Cortex of kidney (tissue), 1 donor: ENCODE measurements around the gene ZBED6.
"Not testable (repeated sequence)": the region's sequence is repeated elsewhere in the genome, so short reads cannot be mapped to it uniquely, and the experiment has no call there.

ENCODE experiments used
- DNase-seq: peaks from one replicate; lab custom pipeline; 2025; lab: John Stamatoyannopoulos, UW

The ZBED6 gene

DNA sequence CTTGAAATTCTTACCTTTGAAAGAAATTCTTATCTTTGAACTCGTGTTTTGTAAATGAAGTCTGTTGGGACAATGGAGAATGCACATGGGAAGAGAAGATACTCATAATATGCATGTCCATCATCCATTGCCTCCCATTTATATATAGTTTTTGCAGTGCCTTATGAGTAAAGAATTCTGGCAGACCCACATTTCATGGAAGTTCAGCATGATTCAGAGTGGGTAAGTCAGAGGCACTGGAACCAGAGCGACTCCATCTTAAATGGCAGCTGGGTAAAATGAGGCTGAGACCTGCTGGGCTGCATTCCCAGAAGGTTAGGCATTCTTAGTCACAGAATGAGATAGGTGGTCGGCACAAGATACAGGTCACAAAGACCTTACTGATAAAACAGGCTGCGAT lies 16.6 kb upstream of the ZBED6 start:
- no peak for DNase-seq

DNA sequence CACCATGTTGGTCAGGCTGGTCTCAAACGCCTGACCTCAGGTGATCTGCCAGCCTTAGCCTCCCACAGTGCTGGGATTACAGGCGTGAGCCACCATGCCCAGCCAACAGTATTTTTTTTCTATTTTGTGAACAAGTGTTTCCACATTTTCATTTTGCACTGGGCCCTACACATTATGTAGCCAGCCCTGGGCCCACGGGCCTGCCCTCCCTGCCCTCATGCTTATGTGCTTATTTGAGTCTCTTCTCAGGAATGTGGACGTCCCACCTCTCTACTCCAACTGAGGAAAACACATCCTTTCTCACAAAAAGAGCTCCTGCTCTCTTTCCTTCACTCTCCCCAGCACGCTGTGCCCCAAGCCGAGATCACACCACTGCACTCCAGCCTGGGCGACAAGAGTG lies 13.5 kb upstream of the ZBED6 start:
- DNase-seq = no peak

DNA sequence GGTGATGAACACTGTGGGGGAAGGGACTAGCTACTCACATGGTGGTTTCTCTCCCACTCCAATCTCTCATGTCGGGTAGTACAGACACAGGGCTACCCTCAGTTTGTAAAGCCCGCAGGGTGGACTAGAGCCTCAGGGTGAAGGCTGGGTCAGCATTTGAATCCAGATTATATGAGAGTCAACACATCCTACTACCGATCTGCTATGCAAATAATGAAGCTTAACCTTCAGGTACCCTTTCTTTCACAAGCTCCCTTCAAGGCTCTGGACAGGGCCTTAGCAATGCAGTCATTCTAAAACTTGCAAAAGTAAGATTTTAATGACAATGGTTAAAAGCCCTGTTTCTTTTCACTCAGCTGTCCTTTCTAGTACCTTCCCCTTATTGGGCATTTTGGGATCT lies 5.5 kb upstream of the ZBED6 start:
- DNase-seq = no peak

DNA sequence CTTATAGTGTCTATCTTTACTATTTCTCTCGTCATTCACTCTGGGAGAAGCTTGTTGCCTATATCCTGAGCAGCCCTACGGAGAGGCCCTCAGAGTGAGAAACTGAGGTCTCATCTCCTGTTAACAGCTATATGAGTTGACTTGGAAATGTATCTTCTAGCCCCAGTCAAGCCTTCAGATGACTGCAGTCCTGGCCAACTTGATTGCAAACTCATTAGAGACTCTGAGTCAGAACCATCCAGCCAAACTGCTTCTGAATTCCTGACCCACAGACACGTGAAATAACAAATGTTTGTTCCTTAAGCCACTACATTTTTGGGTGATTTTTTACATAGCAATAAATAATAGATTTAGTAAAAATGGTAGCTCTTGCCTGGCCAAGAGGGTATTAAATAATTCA lies 3.9 kb upstream of the ZBED6 start:
- no peak for DNase-seq

DNA sequence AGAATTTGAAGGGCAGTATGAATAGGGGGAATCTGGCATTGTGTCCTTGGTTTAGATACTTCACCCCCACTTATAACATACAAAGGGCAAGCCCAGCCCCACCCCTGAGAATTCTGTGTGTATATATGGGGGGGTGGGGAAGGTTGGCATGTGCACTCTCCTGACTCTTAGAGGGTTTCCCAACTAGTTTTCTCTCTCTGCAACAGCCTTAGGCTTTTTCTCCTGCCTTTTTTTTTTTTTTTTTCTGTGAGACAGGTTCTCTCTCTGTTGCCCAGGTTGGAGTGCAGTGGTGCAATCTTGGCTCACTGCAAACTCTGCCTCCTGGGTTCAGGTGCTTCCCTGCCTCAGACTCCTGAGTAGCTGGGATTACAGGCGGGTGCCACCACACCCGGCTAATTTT lies 2.9 kb upstream of the ZBED6 start:
- no peak for DNase-seq

DNA sequence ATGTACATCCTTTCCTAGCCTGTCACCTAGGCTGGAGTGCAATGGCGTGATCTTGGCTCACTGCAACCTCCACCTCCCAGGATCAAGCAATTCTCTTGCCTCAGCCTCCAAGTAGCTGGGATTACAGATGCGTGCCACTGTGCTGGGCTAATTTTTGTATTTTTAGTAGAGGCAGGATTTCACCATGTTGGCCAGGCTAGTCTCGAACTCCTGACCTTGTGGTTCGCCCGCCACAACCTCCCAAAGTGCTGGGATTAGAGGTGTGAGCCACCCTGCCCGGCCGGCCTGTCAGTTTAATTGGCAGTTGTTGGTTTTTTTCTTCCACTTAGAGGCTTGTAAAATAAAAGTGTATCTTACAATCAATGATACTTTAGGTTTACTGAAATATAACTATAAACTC lies 1.9 kb upstream of the ZBED6 start:
- DNase-seq = not testable (repeated sequence)

DNA sequence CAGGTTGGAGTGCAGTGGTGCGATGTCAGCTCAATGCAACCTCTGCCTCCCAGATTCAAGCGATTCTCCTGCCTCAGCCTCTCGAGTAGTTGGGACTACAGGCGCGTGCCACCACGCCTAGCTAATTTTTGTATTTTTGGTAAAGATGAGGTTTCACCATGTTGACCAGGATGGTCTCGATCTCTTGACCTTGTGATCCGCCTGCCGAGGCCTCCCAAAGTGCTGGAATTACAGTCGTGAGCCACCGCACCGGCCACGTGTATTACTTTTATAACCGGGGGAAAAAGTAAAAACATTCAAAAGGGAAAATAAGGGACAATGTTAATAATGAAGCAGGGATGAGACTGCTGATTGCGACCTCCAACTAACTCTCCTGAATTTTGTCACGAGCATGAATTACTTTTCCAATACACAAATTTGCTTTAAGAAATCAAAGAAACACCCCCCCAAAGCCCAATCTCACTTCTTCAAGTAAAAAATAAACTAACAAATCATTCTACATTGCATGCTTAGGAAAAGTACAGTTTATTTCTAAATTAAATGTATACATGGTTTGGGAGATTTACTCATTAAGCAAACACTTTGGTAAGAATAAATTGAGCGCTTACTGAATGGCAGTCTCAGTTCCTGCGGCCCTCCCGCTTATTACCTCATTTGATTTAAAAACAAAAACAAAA lies 521 bp upstream of the ZBED6 start:
- no peak for DNase-seq

DNA sequence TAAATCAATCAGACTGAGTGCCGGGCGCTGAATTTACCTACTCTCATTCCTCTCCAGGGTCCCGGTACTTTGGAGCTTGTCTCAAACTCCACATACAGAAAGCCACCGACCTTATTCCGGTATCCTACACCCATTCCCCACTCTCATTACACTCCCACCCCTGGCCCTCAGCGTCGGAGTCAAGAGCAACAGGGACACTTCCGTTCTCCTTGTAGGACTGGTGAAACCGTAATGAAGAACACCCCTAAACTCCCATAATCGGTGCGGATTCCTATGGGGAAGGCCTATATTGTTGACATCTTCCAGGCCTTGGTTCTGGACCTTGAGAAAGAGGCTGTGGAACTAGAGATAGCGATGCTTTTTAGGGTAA lies 798 bp downstream of the ZBED6 start:
- DNase-seq = no peak

DNA sequence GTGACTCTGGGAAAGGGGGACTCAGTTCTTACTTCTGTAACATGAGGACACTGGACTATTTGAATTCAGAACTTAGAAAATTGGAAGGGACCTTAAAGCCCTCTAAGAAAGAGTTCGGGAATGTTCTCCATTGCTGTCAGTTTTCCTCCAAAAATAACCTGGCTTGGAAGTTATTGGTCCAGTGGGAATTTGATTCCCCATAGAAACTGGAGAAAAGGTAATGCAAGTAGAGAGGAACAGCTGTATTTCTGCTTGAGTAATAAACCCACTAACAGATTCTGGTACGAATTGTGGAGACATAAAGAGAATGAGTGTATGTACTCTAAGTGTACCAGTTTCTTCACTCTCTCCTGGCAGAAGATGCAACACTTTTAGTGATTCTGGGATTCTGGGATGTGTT lies 1.8 kb downstream of the ZBED6 start:
- DNase-seq = no peak

DNA sequence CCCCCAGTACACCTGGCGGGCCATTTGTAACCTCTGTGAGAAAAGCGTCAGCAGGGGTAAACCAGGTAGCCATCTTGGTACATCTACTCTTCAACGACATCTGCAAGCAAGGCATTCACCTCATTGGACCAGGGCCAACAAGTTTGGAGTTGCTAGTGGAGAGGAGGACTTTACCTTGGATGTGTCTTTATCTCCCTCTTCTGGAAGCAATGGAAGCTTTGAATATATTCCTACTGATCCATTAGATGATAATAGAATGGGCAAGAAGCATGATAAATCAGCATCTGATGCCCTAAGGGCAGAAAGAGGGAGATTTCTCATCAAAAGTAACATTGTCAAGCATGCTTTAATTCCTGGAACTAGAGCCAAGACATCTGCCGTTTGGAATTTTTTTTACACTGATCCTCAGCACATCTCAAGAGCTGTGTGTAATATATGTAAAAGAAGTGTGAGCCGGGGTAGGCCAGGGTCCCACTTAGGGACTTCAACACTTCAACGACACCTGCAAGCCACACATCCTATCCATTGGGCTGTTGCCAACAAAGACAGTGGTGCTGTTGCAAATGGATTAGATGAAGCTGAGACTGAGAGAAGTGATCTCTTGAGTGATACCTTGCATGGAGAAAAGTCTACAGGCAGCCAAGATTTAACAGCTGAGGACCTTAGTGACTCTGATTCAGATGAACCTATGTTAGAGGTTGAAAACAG lies 2.7 kb downstream of the ZBED6 start:
- no peak for DNase-seq

DNA sequence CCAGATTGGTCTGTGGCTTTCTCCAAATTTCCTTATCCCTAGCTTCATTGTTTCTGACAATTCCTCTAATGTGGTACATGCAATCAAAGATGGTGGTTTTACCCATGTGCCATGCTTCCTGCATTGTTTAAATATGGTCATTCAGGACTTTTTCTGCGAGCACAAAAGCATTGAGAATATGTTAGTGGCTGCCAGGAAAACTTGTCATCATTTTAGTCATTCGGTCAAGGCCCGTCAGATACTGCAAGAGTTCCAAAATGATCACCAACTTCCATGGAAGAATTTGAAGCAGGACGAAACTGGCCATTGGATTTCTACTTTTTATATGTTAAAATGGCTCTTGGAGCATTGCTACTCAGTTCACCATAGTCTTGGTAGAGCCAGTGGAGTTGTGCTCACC lies 3.7 kb downstream of the ZBED6 start:
- no peak for DNase-seq

DNA sequence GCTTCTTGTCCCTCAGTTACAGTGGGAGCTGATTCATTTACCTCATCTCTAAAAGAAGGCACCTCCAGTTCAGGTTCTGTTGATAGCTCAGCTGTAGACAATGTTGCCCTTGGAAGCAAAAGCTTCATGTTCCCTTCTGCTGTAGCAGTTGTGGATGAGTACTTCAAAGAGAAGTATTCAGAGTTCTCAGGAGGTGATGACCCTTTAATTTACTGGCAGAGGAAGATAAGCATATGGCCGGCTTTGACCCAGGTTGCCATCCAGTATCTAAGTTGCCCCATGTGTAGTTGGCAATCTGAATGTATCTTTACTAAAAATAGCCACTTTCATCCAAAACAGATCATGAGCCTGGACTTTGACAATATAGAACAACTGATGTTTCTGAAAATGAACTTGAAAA lies 4.5 kb downstream of the ZBED6 start:
- DNase-seq = no peak

DNA sequence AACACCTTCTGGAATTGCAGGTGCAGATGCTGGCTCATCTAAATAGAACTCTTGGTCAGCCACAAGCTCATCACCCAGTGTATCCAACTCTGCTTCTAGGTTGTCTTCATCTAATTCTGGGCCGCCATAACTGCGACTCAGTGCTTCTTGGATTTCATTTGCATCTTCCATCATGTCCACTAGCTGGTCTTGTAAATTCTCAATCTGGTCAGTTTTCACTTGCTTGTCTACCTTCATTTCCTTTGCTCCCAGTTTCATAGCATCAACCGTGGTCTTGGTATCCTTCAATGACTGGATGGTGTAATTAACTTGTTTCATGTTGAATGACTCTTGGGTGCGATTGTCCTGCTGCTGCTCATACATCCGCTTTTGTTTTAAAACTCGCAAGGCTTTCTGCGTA lies 10.3 kb downstream of the ZBED6 start:
- DNase-seq = no peak

DNA sequence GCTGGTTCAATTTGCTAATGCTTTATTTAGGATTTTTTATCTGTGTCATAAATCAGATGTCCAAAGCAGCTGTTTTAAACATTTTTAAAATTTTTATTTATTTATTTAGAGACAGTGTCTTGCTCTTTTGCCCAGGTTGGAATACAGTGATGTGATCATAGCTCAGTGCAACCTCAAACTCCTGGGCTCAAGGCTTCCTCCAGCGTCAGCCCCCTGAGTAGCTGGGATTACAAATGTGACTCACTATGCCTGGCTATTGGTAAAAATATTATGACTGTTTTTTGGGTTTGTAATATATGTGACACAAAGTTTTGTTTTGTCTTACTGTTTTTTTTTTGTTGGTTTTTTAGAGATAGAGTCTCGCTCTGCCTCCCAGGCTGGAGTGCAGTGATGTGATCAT lies 11.8 kb downstream of the ZBED6 start:
- no peak for DNase-seq

DNA sequence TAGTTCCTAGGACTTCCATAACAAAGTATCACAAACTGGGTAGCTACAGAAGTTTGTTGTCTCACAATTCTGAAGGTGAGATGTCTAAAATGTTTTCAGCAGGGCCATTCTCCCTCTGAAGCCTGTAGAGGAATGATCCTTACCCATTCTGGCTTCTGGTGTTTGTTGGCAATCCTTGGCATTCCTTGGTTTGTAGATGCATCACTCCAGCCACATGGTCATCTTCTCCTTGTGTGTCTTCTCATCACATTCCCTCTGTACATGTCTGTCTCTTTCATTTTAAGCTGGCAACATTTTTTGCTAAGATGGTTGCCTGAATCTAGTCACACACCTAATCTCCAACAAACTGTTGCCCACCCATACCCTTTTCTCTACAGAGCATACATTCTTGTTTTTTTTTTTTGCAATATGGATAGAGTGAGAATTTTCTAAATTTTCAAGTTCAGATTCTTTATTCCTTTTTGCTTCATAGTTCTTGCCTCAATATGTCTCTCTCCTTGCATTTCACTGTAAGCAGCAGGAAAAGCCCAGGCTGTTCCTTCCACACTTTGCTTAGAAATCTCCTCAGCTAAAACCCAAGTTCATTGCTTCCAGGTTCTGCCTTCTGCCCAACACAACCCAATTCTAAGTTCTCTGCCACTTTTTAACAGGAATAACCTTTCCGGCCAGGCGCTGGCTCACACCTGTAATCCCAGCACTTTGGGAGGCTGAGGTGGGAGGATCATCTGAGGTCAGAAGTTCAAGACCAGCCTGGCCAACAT lies 18.3 kb downstream of the ZBED6 start:
- DNase-seq = no peak

DNA sequence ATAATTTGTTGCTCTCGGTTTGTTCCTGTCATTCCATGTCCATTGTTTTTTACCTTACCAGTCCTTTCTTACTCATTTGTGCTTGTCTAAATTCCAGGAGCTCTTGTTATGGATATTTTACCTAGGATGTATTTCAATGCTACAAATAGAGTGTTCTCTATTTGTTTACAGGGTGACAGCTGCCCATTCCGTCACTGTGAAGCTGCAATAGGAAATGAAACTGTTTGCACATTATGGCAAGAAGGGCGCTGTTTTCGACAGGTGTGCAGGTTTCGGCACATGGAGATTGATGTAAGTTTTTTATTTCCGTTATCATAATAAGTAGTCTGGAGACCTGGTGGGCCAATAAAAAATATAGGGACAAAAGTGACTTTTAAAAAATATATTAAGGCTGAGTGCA lies 23.0 kb downstream of the ZBED6 start:
- no peak for DNase-seq

DNA sequence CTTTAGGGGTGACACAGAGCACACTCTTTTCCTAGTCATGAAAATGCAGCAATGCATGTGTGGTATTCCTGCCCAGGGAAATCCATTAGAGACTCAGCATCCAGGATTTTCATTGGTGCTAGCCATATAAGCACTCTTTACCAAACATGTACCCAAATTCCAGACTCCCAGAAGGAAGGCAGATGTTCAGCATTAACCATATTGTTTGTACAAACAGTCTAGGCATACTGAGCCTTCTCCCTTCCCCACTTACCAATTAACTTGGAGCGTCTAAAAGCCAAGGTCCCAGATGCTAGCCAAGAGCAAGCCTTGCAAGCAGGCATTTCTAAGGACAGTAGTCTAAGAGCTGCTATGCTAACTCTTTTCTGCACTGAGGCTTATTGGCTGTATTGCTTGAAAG lies 27.9 kb downstream of the ZBED6 start:
- no peak for DNase-seq

DNA sequence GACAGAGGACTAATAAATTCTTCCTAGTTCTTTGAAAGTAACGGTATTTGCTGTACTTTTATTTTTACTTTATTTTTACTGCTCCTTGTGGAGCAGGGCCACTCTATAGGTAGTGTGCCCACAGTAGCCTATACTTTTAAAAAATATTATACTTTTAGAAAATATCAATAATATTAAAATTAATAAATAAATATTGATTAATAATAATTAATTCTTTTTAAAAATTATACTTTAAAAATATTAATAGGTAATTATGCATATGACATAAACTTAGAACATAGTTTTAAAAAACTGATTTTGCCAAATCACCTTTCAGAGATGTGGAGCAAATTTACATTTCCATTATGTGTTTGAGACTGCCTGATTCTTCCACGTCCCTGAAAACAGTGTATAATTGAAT lies 30.8 kb downstream of the ZBED6 start:
- DNase-seq = no peak

DNA sequence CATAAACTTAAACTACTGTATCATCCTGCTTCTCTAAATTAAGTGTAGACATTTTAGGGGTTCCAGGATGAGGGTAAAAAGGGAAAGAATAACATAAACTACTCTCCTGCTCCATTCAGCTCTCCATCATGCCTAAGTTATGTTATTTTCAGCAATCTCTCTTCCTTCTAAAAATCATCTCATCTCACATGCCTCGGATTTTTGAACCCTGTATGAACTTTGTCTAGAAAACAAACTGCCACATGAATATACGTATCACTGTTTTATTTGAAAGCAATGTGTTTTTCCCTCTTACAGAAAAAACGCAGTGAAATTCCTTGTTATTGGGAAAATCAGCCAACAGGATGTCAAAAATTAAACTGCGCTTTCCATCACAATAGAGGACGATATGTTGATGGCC lies 32.6 kb downstream of the ZBED6 start:
- DNase-seq = no peak

DNA sequence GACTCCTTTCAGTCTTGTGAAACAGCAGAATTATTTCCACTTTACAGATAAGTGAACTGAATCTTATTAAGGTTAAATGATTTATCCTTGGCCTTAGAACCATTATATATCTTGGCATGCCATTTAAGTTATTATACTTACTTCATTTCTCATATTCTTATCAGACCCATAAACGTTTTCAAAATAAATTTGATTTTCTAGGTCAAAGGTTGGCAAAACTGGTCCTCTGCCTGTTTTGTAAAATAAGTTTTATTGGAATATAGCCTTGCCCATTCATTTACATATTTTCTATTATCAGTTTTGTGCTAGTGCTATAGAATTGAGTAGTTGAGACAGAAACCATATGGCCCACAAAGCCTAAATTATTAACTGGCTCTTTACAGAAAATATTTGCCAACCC lies 33.1 kb downstream of the ZBED6 start:
- DNase-seq = no peak

DNA sequence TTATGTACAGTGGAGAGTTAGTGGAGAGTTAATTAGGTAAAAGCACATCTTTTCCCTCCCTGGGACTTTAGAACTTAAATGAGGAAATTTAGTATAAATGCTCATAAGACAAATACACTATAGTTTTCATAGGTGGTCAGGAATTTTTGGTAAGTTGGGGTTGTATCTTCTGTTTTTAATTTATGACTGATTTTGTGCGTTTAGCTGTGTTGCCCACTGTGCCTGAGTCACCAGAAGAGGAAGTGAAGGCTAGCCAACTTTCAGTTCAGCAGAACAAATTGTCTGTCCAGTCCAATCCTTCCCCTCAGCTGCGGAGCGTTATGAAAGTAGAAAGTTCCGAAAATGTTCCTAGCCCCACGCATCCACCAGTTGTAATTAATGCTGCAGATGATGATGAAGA lies 33.8 kb downstream of the ZBED6 start:
- DNase-seq = not testable (repeated sequence)

DNA sequence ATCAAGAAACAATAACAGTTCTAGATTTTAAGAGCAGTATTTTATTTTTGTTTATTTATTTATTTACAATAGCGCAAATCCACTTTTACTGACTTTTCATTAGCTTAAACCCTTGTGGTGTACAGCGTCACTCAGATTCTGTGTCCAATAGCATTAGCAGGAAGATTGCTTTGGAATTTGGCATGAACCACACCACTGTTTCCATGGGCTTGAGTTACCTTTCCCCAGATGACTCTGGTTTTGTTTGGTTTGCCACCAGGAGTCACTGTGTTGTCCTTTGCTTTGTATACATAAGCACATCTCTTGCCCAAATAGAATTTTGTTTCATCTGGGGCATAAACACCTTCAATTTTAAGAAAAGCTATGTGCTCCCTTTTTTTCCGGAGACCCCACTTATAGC lies 40.1 kb downstream of the ZBED6 start:
- no peak for DNase-seq

DNA sequence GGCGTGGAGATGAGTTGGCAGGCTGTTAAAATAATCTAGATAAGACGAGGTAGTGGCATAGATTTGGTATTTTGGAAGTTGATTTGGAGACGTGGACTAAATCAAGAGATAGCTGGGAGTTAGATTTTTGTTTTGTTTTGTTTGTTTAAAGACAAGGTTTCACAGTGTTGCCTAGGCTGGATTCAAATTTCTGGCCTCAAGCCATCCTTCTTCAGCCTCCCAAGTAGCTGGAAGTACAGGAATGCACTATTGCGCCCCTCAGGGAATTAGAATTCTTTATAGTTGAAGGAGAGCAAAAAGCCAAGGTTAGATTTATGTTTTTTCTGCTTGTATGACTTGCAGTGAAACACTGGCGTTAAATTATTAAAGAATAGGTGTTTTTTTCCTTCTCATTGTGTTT lies 43.7 kb downstream of the ZBED6 start:
- no peak for DNase-seq
